Muscle of leg (tissue), 11 donors: ENCODE measurements around the gene GALNTL6. TPM values are rescaled to one million over a fixed set of nuclear protein-coding genes. Genes with fewer than 3 reads are reported as not detected.
A peak's percentile ranks its signal among the peaks of the same experiment; 100 is the strongest.

ENCODE experiments used
- DNase-seq: peaks from one replicate; pipeline ENCODE4 v3.0.0; 2013
- H3K27ac ChIP-seq: one replicate; pipeline ENCODE4 v1.5.1; 2013; ENCODE audit warnings: mild to moderate bottlenecking, low read length, control low read depth
- H3K27me3 ChIP-seq: one replicate; pipeline ENCODE4 v1.6.1; 2013; ENCODE audit warnings: low read length; ENCODE audit not compliant: control insufficient read depth, insufficient read depth
- H3K36me3 ChIP-seq: one replicate; pipeline ENCODE4 v1.6.1; 2013; ENCODE audit warnings: low read length; ENCODE audit not compliant: control insufficient read depth, insufficient read depth
- H3K4me1 ChIP-seq: one replicate; pipeline ENCODE4 v1.6.1; 2013; ENCODE audit warnings: low read length; ENCODE audit not compliant: control insufficient read depth, insufficient read depth
- H3K4me3 ChIP-seq: one replicate; pipeline ENCODE4 v1.5.1; 2013; ENCODE audit warnings: low read length, control low read depth
- H3K9me3 ChIP-seq: replicated peaks from 2 replicates; pipeline ENCODE4 v1.6.1; 2013; ENCODE audit warnings: low read depth, low read length; ENCODE audit not compliant: control insufficient read depth
- WGBS: methylation state at CpG from one replicate; pipeline ENCODE4 v1.1.5; 2013; ENCODE audit warnings: missing lambda C conversion rate; ENCODE audit not compliant: insufficient coverage; 5-methylcytosine and 5-hydroxymethylcytosine counted together
- polyA plus RNA-seq, 8 donors: library from polyadenylated mRNA; unstranded; fragments of 120-200 nt; gene quantifications; one replicate each; pipeline versions ENCODE4 v1.2.1 to v1.2.3, GENCODE V29; 2013; ENCODE audit warnings: inconsistent platforms in 1 of 8, low replicate concordance in 1 of 8; ENCODE audit not compliant: insufficient read length in 8 of 8, insufficient read depth in 1 of 8
- total RNA-seq: library from RNA; stranded (reverse); fragments of 120-200 nt; gene quantifications from one replicate; pipeline ENCODE4 v1.2.4, GENCODE V29; 2013

Gene GALNTL6
- total and polyA plus RNA-seq, 9 donors: 0.26 to 0.95 (median 0.53) TPM

DNA sequence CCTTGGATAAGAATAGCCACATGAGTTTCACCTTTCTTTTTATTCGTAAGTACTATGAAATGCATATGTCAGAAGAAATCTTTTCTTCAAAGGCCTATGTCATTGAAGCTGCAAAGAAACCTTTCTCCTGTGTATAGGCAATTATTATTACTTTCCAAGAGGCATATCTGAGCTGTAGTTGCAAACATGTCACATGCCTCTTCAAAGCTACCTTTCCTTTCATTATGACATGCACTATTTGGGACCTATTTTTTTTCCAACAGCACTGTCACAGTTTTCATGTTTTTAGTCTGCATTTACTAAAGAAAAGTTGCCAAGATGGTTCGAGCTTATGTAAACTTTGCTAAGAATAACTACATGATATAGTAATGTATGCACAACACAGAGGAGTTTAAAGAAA is 806.6 kb downstream of the GALNTL6 start:
- H3K27ac ChIP-seq: no peak overlapping the region
- H3K36me3 ChIP-seq: no peaks in the 10 kb centered on the region
- no peaks in the 10 kb centered on the region for H3K27me3 ChIP-seq
- no peak overlapping the region for H3K4me3 ChIP-seq
- no CpG with 5 or more reads among the region's 2 CpGs for WGBS
- no peaks in the 10 kb centered on the region for H3K4me1 ChIP-seq
- H3K9me3 ChIP-seq: no peaks in the 10 kb centered on the region
- no peak for DNase-seq

DNA sequence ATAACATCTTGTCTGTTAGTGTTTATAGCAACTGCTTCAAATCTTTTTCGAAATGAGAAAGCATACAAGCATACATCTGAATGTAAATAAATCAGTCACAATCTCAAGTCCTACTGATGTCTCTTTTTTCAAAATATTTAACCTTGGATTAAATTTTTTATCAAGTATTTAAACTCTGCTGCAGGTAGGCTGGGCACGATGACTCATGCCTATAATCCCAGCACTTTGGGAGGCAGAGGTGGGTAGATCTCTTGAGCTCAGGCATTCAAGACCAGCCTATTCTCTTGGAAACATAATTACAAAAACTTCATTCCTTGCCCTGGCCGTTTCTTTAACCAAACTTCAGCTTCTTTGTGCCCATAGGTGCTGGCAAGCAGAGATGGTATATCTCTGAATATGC is 815.1 kb downstream of the GALNTL6 start:
- Histone ChIP-seq H3K4me1 (no peaks in the 10 kb centered on the region), H3K36me3 (no peaks in the 10 kb centered on the region), H3K4me3 (no peak overlapping the region), H3K27me3 (no peaks in the 10 kb centered on the region), H3K27ac (no peak overlapping the region), H3K9me3 (no peaks in the 10 kb centered on the region)
- no CpG with 5 or more reads among the region's 3 CpGs for WGBS
- no peak for DNase-seq

DNA sequence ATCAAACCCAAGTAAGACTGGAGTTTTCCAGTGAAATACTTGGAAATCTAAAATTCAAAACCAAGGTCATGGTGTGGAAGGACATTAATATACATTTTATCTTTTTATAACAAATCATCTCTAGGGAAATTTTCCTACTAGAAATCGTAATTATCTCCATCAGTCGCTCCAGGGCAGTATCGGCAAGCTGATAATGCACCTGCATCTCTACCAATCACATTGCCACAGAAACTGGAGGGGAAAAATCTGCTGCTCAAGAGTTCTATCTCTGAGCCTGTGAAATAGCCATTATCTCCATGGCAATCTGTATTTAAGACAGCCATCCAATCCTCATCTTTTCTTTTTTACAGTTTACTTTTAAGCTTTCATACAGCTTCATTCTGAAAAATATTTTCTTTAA is 817.1 kb downstream of the GALNTL6 start:
- WGBS: 92% methylated on average over 2 of the region's 3 CpGs
- H3K4me1 ChIP-seq: no peaks in the 10 kb centered on the region
- H3K27me3 ChIP-seq: no peaks in the 10 kb centered on the region
- H3K36me3 ChIP-seq: no peaks in the 10 kb centered on the region
- no peak for DNase-seq
- no peak overlapping the region for H3K27ac ChIP-seq
- H3K4me3 ChIP-seq: no peak overlapping the region
- H3K9me3 ChIP-seq: no peaks in the 10 kb centered on the region

DNA sequence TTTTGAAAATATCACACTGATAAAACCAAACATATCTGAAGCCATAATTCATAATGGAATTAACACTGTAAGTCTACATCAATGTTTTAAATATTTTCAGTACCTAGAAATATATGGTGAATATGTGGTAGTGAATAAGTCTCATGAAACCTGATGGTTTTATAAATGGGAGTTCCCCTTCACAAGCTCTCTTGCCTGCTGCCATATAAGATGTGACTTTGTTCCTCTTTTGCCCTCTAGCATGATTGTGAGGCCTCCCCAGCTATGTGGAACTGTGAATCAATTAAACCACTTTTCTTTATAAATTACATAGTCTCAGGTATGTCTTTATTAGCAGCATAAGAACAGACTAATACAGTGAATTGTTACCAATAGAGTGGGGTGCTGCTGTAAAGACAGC is 818.6 kb downstream of the GALNTL6 start:
- H3K27me3 ChIP-seq: no peaks in the 10 kb centered on the region
- DNase-seq: no peak
- H3K9me3 ChIP-seq: no peaks in the 10 kb centered on the region
- H3K27ac ChIP-seq: no peak overlapping the region
- H3K36me3 ChIP-seq: no peaks in the 10 kb centered on the region
- no peak overlapping the region for H3K4me3 ChIP-seq
- H3K4me1 ChIP-seq: no peaks in the 10 kb centered on the region

DNA sequence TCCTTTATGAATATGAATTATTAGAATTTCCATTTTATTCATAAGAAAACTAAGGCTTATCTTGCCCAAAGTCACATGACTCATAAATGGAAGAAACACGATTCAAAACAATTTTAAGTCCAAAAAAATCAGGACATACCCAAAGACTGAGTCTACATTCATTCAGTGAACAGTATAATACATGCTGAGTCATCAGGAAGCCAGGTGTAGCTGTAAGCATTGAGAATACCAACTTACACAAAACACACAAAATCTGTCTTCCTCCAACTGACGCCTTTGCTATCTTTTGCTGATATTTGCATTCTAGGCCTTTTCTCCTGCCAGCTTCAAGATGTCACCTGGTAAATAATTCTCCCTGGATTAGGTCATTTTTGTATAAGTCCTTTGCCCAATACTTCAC is 835.3 kb downstream of the GALNTL6 start:
- Histone ChIP-seq H3K4me3 (no peak overlapping the region), H3K27me3 (no peaks in the 10 kb centered on the region), H3K9me3 (no peaks in the 10 kb centered on the region), H3K27ac (no peak overlapping the region), H3K36me3 (no peaks in the 10 kb centered on the region), H3K4me1 (no peaks in the 10 kb centered on the region)
- WGBS: no CpG with 5 or more reads among the region's 2 CpGs
- no peak for DNase-seq

DNA sequence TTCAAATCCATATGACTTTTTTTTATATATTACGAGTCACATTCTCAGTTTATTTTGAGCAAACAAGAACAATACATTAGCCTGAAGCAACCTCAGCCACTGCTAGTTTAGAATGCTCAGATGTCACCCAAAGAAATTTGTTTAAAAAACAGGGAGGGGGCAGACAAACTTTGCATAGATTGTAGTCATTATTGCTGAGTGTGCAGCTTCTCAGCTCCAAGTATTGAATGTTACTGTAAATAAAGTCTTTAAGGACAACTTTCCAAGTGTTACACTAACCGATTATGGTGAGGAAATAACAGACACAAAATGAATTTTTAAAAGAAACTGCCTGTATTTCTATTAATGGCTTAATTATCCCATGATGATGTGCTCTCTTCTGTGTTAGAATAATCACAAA is 835.9 kb downstream of the GALNTL6 start:
- no peaks in the 10 kb centered on the region for H3K9me3 ChIP-seq
- H3K27me3 ChIP-seq: no peaks in the 10 kb centered on the region
- H3K27ac ChIP-seq: no peak overlapping the region
- DNase-seq: no peak
- no peaks in the 10 kb centered on the region for H3K4me1 ChIP-seq
- no peak overlapping the region for H3K4me3 ChIP-seq
- no peaks in the 10 kb centered on the region for H3K36me3 ChIP-seq
- no CpG with 5 or more reads among the region's 2 CpGs for WGBS

DNA sequence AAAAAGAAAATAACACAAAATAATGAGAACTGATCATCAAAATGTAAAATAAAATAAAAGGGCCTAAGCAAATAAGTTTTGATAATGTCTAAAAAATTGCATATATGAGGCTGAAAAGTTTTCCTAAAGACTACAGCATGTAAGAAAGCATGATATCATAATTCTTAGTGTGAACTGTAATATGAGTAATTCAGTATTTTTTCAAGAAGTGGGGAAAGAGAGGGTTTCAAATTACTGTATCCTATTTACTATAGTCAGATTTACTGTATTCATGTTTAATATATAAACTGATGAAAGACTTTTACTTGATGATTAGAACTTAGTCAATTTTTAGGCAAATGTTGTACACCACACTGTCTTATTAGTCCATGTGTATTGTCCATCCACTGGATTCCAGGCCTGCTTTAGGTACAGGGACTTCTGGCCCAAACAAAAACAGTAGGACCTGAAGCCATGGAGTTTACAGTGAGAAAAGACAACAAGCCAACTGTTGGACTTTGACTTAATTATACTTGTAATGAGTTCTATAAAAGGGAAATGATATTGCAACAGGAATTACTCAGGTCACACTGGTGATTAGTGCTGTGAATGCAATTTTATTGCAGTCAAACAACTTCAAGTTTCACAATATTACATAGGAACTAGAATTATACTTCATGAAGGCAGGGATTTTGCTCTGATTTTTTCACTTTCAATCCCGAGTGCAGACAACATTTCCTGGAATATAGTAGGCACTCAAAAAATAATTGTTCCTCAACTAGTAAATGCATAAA is 837.7 kb downstream of the GALNTL6 start:
- Histone ChIP-seq H3K4me1 (no peaks in the 10 kb centered on the region), H3K27me3 (no peaks in the 10 kb centered on the region), H3K36me3 (no peaks in the 10 kb centered on the region), H3K4me3 (no peak overlapping the region), H3K9me3 (no peaks in the 10 kb centered on the region), H3K27ac (no peak overlapping the region)
- DNase-seq: no peak
- no CpG with 5 or more reads among the region's 1 CpG for WGBS

DNA sequence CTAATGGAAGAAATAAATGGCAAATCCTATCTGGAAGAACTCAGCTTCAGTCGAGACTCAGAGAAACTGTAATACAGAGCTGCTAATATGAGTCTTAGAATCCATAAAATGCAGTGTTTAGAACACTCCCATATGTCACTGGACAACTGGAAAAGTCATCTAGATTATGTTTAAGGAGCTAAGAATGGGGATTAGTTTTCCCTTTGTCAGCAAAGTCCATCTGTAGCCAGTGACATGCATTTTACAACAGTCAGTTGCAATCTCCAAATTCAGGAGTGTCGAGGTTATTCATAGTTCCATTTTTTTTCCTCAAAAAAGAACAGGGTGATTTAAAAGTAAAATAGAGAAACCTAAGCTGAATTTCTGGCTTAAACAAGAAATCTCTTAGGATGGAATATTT is 838.8 kb downstream of the GALNTL6 start:
- no peaks in the 10 kb centered on the region for H3K4me1 ChIP-seq
- WGBS: no CpG with 5 or more reads among the region's 2 CpGs
- H3K36me3 ChIP-seq: no peaks in the 10 kb centered on the region
- no peak overlapping the region for H3K4me3 ChIP-seq
- H3K27ac ChIP-seq: no peak overlapping the region
- H3K27me3 ChIP-seq: no peaks in the 10 kb centered on the region
- H3K9me3 ChIP-seq: no peaks in the 10 kb centered on the region
- peak; percentile 11 for DNase-seq

DNA sequence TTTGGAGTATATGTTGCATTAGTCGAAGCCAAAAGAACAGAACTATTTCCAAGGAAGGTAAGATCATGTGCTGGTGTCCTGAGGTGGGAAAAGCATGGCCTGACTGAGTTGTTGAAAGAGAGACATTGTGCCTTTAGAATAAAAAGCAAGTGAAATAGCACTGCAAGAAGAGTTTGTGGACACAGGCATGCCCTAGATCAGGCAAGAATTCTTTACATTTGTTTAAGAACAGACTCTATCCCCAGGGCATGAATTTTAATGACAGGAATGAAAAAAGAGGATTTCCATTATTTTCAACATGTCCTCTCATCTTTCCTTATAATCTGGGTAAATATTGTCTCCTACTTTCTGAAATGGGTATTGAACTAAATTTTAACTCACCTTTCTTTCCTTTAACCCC is 839.2 kb downstream of the GALNTL6 start:
- H3K4me1 ChIP-seq: no peaks in the 10 kb centered on the region
- WGBS: 20% methylated on average over 1 of the region's 1 CpG
- no peaks in the 10 kb centered on the region for H3K9me3 ChIP-seq
- H3K36me3 ChIP-seq: no peaks in the 10 kb centered on the region
- H3K27me3 ChIP-seq: no peaks in the 10 kb centered on the region
- DNase-seq: no peak
- no peak overlapping the region for H3K27ac ChIP-seq
- H3K4me3 ChIP-seq: no peak overlapping the region

DNA sequence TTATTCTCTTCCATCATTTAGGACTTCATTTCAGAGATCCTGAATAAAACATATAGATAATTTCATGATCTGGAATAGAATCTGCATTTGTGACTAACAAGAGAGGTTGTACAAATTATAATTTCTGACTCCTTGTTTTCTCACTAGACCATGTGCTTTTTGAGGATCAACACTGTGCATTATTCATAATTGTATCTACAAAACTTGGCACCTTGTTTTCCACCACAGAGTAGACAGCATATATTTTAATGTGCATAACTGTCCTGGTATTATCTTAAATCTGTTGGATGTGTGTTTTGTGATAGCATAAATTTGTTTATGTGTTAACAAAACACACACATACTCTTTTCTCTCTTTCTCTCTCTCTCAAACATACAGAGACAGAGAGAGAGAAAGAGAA is 840.5 kb downstream of the GALNTL6 start:
- Histone ChIP-seq H3K9me3 (no peaks in the 10 kb centered on the region), H3K27me3 (no peaks in the 10 kb centered on the region), H3K27ac (no peak overlapping the region), H3K4me1 (no peaks in the 10 kb centered on the region), H3K4me3 (no peak overlapping the region), H3K36me3 (no peaks in the 10 kb centered on the region)
- DNase-seq: no peak

DNA sequence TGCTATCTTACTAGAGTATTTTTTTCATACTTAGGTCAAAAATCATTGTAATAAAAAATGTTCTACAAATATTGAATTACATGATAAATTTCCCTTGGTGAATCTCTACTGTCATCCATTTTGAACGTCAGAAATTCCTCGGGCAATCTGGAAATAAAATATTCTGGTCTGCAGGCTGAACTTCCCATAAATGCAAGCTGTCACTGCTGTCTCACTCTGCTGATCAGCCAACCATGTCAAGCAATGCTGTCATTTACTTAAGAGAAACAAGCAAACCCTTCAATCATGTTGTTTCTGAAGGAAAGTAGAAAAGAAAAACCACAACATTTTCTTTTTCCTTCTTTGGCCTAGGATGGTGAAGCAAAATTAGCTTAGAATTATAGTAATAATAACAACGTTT is 841.3 kb downstream of the GALNTL6 start:
- no peaks in the 10 kb centered on the region for H3K4me1 ChIP-seq
- 66% methylated on average over 2 of the region's 3 CpGs for WGBS
- H3K36me3 ChIP-seq: no peaks in the 10 kb centered on the region
- H3K4me3 ChIP-seq: no peak overlapping the region
- H3K27me3 ChIP-seq: no peaks in the 10 kb centered on the region
- H3K9me3 ChIP-seq: no peaks in the 10 kb centered on the region
- DNase-seq: no peak
- H3K27ac ChIP-seq: no peak overlapping the region
